GM12878 (cell line): ENCODE results near the gene SDK2. TPM values are rescaled to one million over a fixed set of nuclear protein-coding genes. Genes with fewer than 3 reads are reported as not detected.

Experiments
- ATAC-seq: fragments of 200-7000 bp; cut with Tn5 transposase; 3 replicates; pipeline ENCODE4 v1.9.1; 2020; ENCODE audit warnings: mild to moderate bottlenecking, moderate library complexity
- BruUV-seq: library from RNA; stranded (reverse); fragments of 400-500 nt; replicated peaks from 2 replicates; lab custom pipeline; 2021; lab: Mats Ljungman, UMichigan
- CTCF ChIA-PET: fragments of 300-600 bp; sonication (Branson Sonifier 250); formaldehyde crosslinking; extraction: SDS; loops from one replicate; lab custom pipeline; 2021; ENCODE audit warnings: inconsistent platforms; lab: Yijun Ruan, JAX
- POLR2A ChIA-PET: fragments of 350-600 bp; formaldehyde crosslinking; extraction: SDS; loops from one replicate; lab custom pipeline; 2021; ENCODE audit warnings: inconsistent platforms; lab: Charles Lee
- RAD21 ChIA-PET: fragments of 300-600 bp; sonication (Branson Sonifier 250); formaldehyde crosslinking; loops from one replicate; lab custom pipeline; 2023; ENCODE audit warnings: antibody characterized with exemption; ENCODE audit not compliant: unreplicated experiment; lab: Charles Lee
- SMC1A ChIA-PET: fragments of 300-600 bp; sonication (Branson Sonifier 250); formaldehyde crosslinking; loops from one replicate; lab custom pipeline; 2023; ENCODE audit not compliant: unreplicated experiment, uncharacterized antibody; lab: Charles Lee
- DNase-seq: peaks from one replicate; pipeline ENCODE4 v3.0.0-alpha.2; 2011; ENCODE audit warnings: low read depth, low spot score
- FAIRE-seq: peaks from 3 replicates; lab custom pipeline; 2011; peaks lifted over from hg19 to GRCh38; lab: Jason Lieb, UNC
- H2AFZ ChIP-seq: 2 replicates; pipeline ENCODE4 v1.6.0; 2011; ENCODE audit warnings: low read depth, low read length, control low read depth; ENCODE audit not compliant: control insufficient read depth
- H3K27ac ChIP-seq: 2 replicates; pipeline ENCODE4 v1.5.1; 2011; ENCODE audit warnings: control low read depth; ENCODE audit not compliant: control insufficient read depth, insufficient read depth
- H3K27me3 ChIP-seq, 2 experiments: replicated peaks in 1 of 2; 2 replicates each; pipeline versions ENCODE4 v1.6.0 to v1.6.1; 2011; ENCODE audit warnings: low read length in 1 of 2; ENCODE audit not compliant: control insufficient read depth in 2 of 2, insufficient read depth in 2 of 2
- H3K36me3 ChIP-seq, 2 experiments: 2 replicates each; pipeline ENCODE4 v1.5.1; 2011; ENCODE audit warnings: low read length in 1 of 2; ENCODE audit not compliant: control insufficient read depth in 2 of 2, insufficient read depth in 2 of 2
- H3K4me1 ChIP-seq: 2 replicates; pipeline ENCODE4 v1.6.1; 2011; ENCODE audit warnings: mild to moderate bottlenecking, low read length, moderate library complexity, mixed read lengths; ENCODE audit not compliant: control insufficient read depth, insufficient read depth
- H3K4me2 ChIP-seq: 2 replicates; pipeline ENCODE4 v1.6.0; 2011; ENCODE audit warnings: control low read depth; ENCODE audit not compliant: control insufficient read depth, insufficient read depth
- H3K4me3 ChIP-seq: fragments of 200-600 bp; sonication (generic); 2 replicates; pipeline ENCODE4 v1.5.1; 2016
- H3K79me2 ChIP-seq: 2 replicates; pipeline ENCODE4 v1.6.0; 2011; ENCODE audit warnings: low read length; ENCODE audit not compliant: control insufficient read depth, insufficient read depth
- H3K9ac ChIP-seq: 2 replicates; pipeline ENCODE4 v1.8.0; 2011; ENCODE audit warnings: low read length, control low read depth, mixed read lengths; ENCODE audit not compliant: control insufficient read depth, insufficient read depth
- H3K9me3 ChIP-seq: replicated peaks from 3 replicates; pipeline ENCODE4 v1.5.1; 2011; ENCODE audit warnings: mild to moderate bottlenecking, low read length; ENCODE audit not compliant: control insufficient read depth, insufficient read depth
- H4K20me1 ChIP-seq: 2 replicates; pipeline ENCODE4 v1.6.0; 2011; ENCODE audit not compliant: control insufficient read depth, insufficient read depth
- BACH1 ChIP-seq: fragments of 450-650 bp; IDR thresholded peaks from 2 replicates; pipeline ENCODE4 v1.6.1; 2017; ENCODE audit warnings: mild to moderate bottlenecking, borderline replicate concordance
- BCLAF1 ChIP-seq: fragments of 450-650 bp; IDR thresholded peaks from 2 replicates; pipeline ENCODE4 v1.6.1; 2017; ENCODE audit warnings: antibody characterized with exemption, mild to moderate bottlenecking, moderate library complexity
- BHLHE40 ChIP-seq, 2 experiments: fragments of 450-650 bp in 1 of 2; IDR thresholded peaks; 2 replicates each; pipeline ENCODE4 v1.6.1; 2011 to 2017; ENCODE audit warnings: low read depth in 2 of 2, borderline replicate concordance in 1 of 2, improper control_type of control experiment in 1 of 2, low read length in 1 of 2, mild to moderate bottlenecking in 1 of 2
- CBFB ChIP-seq: IDR thresholded peaks from 2 replicates; pipeline ENCODE4 v1.6.1; 2016; ENCODE audit warnings: antibody characterized with exemption, low read depth
- CHD1 ChIP-seq: IDR thresholded peaks from 2 replicates; pipeline ENCODE4 v1.6.1; 2012; ENCODE audit warnings: low read depth, low read length, improper control_type of control experiment
- ESRRA ChIP-seq: IDR thresholded peaks from 2 replicates; pipeline ENCODE4 v1.6.1; 2012; ENCODE audit warnings: mild to moderate bottlenecking, low read length, improper control_type of control experiment
- EZH2 ChIP-seq: IDR thresholded peaks from 2 replicates; pipeline ENCODE4 v1.6.1; 2012; ENCODE audit warnings: low read depth, mild to moderate bottlenecking, control low read depth, inconsistent platforms, low read length, borderline replicate concordance; ENCODE audit not compliant: control insufficient read depth
- IRF3 ChIP-seq: fragments of 450-650 bp; IDR thresholded peaks from 2 replicates; pipeline ENCODE4 v1.6.1; 2014; ENCODE audit warnings: mild to moderate bottlenecking
- IRF4 ChIP-seq: IDR thresholded peaks from 2 replicates; pipeline ENCODE4 v1.6.1; 2011; ENCODE audit warnings: low read depth, low read length
- PML ChIP-seq: IDR thresholded peaks from 2 replicates; pipeline ENCODE4 v1.6.1; 2012; ENCODE audit warnings: low read length, inconsistent platforms
- POLR2AphosphoS2 ChIP-seq: IDR thresholded peaks from 2 replicates; pipeline ENCODE4 v1.6.1; 2011; ENCODE audit warnings: low read depth, mild to moderate bottlenecking, low read length, improper control_type of control experiment, moderate library complexity
- SUPT20H ChIP-seq: IDR thresholded peaks from 2 replicates; pipeline ENCODE4 v1.6.1; 2011; ENCODE audit warnings: low read depth, mild to moderate bottlenecking, low read length, moderate library complexity, borderline replicate concordance; ENCODE audit not compliant: control insufficient read depth
- ZNF217 ChIP-seq: fragments of 450-650 bp; IDR thresholded peaks from 2 replicates; pipeline ENCODE4 v1.6.1; 2017; ENCODE audit warnings: antibody characterized with exemption, mild to moderate bottlenecking
- ZZZ3 ChIP-seq: IDR thresholded peaks from 2 replicates; pipeline ENCODE4 v1.6.1; 2011; ENCODE audit warnings: low read depth; ENCODE audit not compliant: control insufficient read depth, insufficient read length
- WGBS: methylation state at CpG from one replicate; pipeline ENCODE4 v1.1.6; 2016; ENCODE audit warnings: low lambda C conversion rate; ENCODE audit not compliant: insufficient replicate concordance, insufficient coverage; ENCODE audit errors: missing lambda C conversion rate; 5-methylcytosine and 5-hydroxymethylcytosine counted together
- in situ Hi-C: fragments of 300-500 bp; cut with MboI; formaldehyde crosslinking; loops from 9 replicates; pipeline ENCODE4 v1.14.3; 2018; ENCODE audit warnings: mixed read lengths
- intact Hi-C: fragments of 100-400 bp; cut with micrococcal nuclease; formaldehyde crosslinking; loops from one replicate; pipeline ENCODE4 v1.14.2; 2022; ENCODE audit not compliant: unreplicated experiment
- polyA plus RNA-seq, 11 experiments: library from polyadenylated mRNA; depleted of rRNA in 4 of 11; unstranded in 6 of 11; stranded (reverse) in 5 of 11; fragments of >200 nt; fragmentation: Nextera tagmentation in 4 of 11; fragmentation: Illumina TruSeq in 1 of 11; extraction: Ambion mirVana in 4 of 11; extraction: Trizol in 1 of 11; gene quantifications; 1 replicate in 1 of 11; 2 replicates in 10 of 11; pipeline versions ENCODE4 v1.2.1 to v1.2.3, GENCODE V29; 2011 to 2016; ENCODE audit warnings: inconsistent platforms in 2 of 11, missing spikeins in 2 of 11, low read depth in 1 of 11
- total RNA-seq, 4 experiments: library from RNA; depleted of rRNA in 3 of 4; stranded (reverse); fragments of >200 nt in 3 of 4; fragmentation: Illumina TruSeq in 1 of 4; extraction: Trizol in 1 of 4; gene quantifications; 2 replicates each; pipeline versions ENCODE4 v1.2.1 to v1.2.3, GENCODE V29; 2013 to 2021
- TF ChIP-seq, protein P1 (sequence below): IDR thresholded peaks from 2 replicates; pipeline ENCODE4 v1.6.1; 2011; ENCODE audit warnings: low read depth, mild to moderate bottlenecking, low read length, moderate library complexity, borderline replicate concordance; ENCODE audit errors: extremely low read depth
- TF ChIP-seq, protein P2 (sequence below): fragments of 450-650 bp; IDR thresholded peaks from 2 replicates; pipeline ENCODE4 v1.6.1; 2017; ENCODE audit warnings: mild to moderate bottlenecking, low read depth, inconsistent platforms; ENCODE audit not compliant: poor library complexity, severe bottlenecking

Gene SDK2
- total and polyA plus RNA-seq, 10 of the 15 experiments (the other 5 are each of a cell fraction or from before 2014, with no cell fraction given): 0.03 to 0.08 (median 0.03) TPM; not detected in 7

DNA sequence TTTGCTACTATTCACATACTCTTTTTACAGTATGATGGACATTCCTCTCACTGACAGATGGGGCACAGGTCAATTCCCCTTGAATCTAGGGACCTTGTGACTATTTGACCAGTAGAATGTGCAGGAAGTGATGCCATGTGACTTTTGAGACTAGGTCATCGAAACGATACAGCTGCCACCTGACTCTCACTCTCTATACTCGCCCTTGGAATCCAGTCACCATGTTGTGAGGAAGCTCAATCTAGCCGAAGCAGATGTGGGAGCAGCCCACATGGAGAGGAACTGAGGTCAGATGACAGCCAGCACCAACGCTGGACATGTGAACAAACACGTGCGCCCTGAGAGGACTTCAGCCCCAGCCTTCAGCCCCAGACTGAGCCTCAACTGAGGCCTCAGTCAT is 184.3 kb downstream of the SDK2 start:
- SMC1A ChIA-PET: no interaction called here
- H3K36me3 ChIP-seq: no peaks in the 10 kb centered on the region
- no peak overlapping the region for H3K9ac ChIP-seq
- POLR2A ChIA-PET: interaction anchor here (0.6 kb wide), 1 partner anchor 521 kb away, joined by 3 read pairs; no protein-coding TSS in a partner anchor
- no TSS peak for BruUV-seq
- H3K27me3 ChIP-seq: peaks cover 1 to 2% of the 10 kb centered on the region in 2 experiments; a peak in 1 of 4 replicates
- in situ Hi-C loops: no loop called here
- intact Hi-C loops: no loop called here
- no peaks in the 10 kb centered on the region for H3K79me2 ChIP-seq
- TF ChIP-seq PML (no peak), IRF3 (no peak), CHD1 (no peak), BCLAF1 (no peak), POLR2AphosphoS2 (no peak), ESRRA (no peak), IRF4 (no peak), CBFB (no peak), ZNF217 (no peak), ZZZ3 (no peak), SUPT20H (no peak), BHLHE40 (IDR thresholded peaks at IDR 0.05; ENCODE audit: borderline replicate concordance in 1 of 2, low read depth in 2 of 2, low read length in 1 of 2) (no peak), BACH1 (no peak), EZH2 (no peak)
- TF ChIP-seq, protein P1, sequence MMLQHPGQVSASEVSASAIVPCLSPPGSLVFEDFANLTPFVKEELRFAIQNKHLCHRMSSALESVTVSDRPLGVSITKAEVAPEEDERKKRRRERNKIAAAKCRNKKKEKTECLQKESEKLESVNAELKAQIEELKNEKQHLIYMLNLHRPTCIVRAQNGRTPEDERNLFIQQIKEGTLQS: no peak
- TF ChIP-seq, protein P2, sequence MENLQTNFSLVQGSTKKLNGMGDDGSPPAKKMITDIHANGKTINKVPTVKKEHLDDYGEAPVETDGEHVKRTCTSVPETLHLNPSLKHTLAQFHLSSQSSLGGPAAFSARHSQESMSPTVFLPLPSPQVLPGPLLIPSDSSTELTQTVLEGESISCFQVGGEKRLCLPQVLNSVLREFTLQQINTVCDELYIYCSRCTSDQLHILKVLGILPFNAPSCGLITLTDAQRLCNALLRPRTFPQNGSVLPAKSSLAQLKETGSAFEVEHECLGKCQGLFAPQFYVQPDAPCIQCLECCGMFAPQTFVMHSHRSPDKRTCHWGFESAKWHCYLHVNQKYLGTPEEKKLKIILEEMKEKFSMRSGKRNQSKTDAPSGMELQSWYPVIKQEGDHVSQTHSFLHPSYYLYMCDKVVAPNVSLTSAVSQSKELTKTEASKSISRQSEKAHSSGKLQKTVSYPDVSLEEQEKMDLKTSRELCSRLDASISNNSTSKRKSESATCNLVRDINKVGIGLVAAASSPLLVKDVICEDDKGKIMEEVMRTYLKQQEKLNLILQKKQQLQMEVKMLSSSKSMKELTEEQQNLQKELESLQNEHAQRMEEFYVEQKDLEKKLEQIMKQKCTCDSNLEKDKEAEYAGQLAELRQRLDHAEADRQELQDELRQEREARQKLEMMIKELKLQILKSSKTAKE: no peak
- no peaks in the 10 kb centered on the region for H4K20me1 ChIP-seq
- no peak for DNase-seq
- CTCF ChIA-PET: no interaction called here
- H3K4me3 ChIP-seq: no peak overlapping the region
- no peak overlapping the region for H3K27ac ChIP-seq
- H3K4me2 ChIP-seq: no peak overlapping the region
- H3K9me3 ChIP-seq: no peaks in the 10 kb centered on the region
- ATAC-seq: no peak
- H2AFZ ChIP-seq: no peak overlapping the region
- no peak for FAIRE-seq
- RAD21 ChIA-PET: no interaction called here
- WGBS: 21% methylated on average over 7 of the region's 7 CpGs
- H3K4me1 ChIP-seq: no peaks in the 10 kb centered on the region
